Activated CD4-positive, alpha-beta T cell treated with anti-CD3 and anti-CD28 coated beads for 1 hour (primary cell): ENCODE measurements around the gene ANKS1B.
"Not testable (repeated sequence)": the region's sequence is repeated elsewhere in the genome, so short reads cannot be mapped to it uniquely, and the experiment has no call there.

ENCODE experiments used
- DNase-seq: peaks from one replicate; pipeline ENCODE4 v3.0.0-alpha.2; 2020

Gene ANKS1B

DNA sequence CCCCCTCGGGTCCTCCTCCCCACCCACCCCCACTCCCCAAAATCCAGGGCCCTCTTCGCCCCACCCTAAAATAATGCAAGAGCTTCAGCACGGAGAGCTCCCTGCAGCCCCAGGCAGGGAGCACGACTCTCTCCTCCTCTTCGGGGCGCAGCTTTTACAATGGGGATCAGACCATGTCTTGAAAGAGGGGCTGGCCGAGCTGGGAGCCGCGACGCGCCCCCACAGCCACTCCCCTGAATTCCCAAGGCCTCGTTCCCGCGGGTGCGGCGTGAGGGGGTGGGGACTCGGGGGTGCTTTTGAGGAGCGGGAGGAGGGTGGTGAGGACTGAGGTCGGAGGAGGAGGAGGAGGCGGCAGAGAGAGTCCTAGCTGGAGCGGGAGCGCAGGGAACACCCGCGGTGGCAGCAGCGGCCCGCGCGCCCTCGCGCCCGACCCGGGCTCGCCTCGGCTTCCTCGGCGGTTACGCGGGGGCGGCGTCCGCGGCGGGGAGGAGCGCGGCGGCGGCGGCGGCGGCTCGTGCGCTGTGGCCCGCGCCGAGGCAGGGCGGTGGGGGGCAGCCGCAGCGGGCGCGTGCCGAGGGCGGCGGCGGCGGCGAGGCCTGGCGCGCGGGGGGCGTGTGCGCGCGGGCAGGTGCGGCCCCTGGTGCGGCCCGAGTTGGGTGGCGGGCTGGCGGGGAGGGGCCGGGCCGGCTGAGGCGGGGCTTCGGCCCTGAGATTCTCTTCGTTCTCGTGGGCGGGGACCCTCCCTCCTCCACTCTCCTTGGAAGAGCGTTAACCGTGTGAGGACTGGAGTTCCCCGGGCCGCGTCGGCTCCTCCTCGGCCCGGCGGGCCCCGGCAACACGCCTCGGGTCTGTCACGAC, at the start of gene ANKS1B:
TSS of gene ANKS1B (minus strand) at position 666 of the 858 bp plus-strand sequence. CDS start 699 bp downstream, outside the sequence.
- no peak for DNase-seq

- no peak for DNase-seq
Observed at GRCh38 chr12:100031836-100032235, 47.1 kb upstream of the ANKS1B start.

DNA sequence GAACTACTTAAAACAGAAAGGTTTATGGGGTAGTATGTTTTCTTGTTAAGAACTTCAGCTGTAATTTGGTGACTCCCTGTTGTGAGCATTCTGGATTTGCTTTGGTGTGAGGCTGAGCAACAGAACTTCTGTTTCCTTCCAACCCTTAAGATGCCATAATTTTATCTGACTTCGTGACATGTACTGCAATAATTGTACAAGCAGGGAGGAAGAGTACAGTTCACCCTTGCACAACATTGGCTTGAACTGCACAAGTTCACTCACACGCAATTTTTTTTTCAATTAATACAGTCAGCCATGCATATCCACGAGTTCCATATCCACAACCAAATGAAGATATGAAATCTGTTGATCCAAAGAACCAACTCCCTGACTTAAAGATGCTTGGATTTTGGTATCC, 42.9 kb upstream of the ANKS1B start:
- no peak for DNase-seq

GRCh38 chr12:100026241-100026640, 41.5 kb upstream of the ANKS1B start:
- DNase-seq = no peak

DNA sequence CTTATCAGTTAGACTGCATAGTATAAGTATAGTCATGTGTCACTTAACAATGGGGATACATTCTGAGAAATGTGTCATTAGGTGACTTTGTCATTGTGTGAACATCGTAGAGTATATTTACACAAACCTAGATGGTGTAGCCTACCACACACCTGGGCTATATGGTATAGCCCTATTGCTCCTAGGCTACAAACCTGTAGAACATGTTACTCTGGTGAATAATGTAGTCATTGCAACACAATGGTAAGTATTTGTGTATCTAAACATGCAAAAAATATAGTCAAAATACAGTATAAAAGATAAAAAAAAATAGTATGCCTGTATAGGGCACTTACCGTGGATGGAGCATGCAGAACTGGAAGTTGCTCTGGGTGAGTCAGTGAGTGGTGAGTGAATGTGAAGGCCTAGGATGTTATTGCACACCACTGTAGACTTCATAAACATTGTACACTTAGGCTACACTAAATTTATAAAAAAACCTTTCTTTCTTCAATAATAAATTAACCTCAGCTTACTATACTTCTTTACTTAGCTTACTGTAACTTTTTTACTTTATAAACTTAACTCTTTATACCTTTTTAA, 40.3 kb upstream of the ANKS1B start:
- DNase-seq = no peak

DNA sequence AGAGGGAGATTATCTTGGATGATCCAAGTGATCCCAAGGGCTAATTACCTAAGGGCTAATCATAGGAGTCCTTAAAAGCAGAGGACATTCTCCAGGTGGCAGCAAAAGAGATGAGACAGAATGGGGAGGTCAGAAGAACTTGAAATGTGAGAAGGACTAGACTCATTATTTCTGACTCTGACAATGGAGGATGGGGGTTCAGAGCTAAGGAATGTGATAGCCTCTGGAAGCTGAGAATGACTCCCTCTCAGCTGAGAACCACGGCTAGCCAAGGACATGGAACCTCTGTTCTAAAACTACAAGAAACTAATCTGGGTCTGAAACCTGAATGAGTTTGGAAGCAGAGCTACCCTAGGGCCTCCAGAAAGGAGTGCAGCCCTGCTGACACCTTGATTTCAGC, 35.6 kb upstream of the ANKS1B start:
- no peak for DNase-seq

DNA sequence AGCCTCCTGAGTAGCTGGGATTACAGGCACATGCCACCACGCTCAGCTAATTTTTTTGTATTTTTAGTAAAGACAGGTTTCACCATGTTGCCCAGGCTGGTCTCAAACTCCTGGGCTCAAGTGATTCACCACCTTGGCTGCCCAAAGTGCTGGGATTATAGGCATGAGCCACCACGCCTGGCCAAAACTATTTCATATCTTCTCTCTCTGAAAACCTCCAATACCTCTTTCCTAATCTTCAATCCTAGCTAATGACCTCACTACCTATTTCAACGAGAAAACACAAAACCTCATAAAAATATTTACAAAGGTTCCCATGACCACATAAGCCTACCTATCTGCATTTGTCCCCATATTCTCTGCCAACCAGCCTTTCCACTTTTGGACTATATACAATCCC, 32.3 kb upstream of the ANKS1B start:
- no peak for DNase-seq

DNA sequence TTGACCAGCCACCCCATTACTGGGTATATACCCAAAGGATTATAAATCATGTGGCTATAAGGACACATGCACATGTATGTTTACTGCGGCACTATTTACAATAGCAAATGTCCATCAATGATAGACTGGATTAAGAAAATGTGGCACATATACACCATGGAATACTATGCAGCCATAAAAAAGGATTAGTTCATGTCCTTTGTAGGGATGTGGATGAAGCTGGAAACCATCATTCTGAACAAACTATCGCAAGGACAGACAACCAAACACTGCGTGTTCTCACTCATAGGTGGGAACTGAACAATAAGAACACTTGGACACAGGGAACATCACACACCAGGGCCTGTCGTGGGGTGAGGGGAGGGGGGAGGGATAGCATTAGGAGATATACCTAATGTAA, 31.6 kb upstream of the ANKS1B start:
- not testable (repeated sequence) for DNase-seq

- not testable (repeated sequence) for DNase-seq
Observed at GRCh38 chr12:100005846-100006245, 21.1 kb upstream of the ANKS1B start.

GRCh38 chr12:99997806-99998205, 13.1 kb upstream of the ANKS1B start:
- DNase-seq = no peak

DNA sequence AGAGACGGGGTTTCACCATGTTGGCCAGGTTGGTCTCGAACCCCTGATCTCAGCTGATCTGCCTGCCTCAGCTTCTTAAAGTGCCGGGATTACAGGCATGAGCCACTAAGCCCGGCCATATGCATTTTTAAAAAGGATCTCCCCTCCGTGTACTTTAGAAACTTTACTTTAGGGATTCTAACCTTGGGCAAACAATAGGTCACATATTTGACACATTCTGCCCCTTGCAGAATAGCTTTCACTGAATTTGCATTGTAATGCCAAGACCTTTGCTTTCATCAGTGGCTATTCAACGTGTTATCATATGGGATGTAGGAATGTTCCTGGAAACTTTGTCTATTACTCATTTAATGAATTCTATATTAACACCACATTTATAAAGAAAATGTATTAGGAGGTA, 11.4 kb upstream of the ANKS1B start:
- DNase-seq = no peak

DNA sequence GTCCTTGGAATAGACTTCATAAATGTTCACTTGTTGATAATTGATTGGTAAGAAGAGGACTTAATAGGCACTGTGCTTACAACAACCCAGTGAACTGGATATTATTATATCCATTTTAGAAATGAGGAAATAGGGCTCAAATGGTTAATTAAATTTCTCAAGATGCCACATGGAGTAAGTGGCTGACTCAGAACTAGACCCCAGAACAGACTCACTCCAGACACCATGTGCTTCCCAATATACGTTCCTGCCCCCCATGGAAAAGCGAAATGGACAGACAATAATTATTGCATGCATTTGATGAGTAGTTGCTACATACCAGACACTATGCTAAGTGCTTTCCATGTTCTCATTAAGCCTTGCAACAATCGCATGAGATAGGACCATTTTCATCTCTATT, 895 bp upstream of the ANKS1B start:
- DNase-seq = no peak

GRCh38 chr12:99985129-99985570, 414 bp upstream of the ANKS1B start:
- DNase-seq = no peak

DNA sequence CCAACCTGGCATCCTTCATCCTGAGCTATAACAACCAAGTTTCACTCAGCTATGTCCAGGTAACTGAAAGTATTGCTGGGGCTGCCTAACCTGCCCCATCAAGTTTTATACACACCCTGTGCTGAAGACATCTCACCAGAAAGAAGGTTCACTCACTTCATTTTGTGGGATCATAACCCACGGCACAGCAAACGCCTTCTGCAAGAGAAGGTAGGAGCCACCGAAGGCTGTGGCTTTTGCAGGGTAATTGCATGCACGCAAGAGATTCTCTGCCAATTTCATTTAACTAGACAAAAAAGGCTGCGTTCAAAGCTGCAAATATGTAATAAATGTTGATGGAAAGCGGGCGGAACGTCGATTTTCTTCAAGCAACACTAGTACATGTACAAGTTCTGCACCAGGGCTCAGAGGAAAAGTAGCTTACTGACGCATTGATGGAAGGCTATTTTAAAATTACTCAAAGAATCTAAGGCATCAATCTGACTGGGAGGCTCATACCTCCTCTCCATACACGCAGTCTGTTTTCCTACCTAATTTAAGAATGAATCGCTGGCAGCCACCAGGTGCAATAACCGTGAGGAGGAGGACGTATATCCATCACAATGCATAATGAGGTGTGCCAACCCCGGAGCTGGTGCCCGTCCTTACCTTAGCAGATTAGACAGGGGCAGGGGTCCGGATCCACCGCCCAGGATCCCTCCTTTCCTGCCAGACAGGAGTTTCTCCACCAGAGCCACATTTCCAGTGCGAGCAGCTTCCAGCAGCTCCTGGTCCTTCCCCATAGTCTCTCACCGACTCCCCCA, 1.1 kb downstream of the ANKS1B start:
- DNase-seq = no peak

DNA sequence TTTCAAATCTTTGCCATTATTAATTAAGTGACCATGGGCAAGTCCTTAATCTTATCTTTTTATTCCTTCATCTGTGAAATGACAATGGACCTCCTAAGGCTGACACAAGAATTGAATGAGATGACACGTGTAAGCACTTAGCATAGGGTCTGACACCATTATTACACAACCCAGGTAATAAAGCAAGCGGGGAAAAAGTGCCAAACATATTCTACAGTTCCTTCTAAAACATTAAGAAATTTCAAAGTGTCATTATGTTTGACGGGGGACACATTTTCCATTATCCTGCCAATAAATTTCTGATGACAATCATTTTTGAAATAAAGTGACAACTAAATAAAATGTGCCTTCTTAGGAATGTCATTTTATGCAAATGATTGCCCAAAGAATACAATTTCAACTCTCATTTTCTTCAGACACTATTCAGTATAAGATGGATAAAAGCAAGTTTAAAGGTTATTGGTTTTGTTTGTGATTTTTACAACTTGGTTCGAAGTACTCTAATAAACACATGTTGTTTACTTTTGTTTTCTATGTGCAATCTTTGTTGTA, 3.0 kb downstream of the ANKS1B start:
- DNase-seq = no peak

DNA sequence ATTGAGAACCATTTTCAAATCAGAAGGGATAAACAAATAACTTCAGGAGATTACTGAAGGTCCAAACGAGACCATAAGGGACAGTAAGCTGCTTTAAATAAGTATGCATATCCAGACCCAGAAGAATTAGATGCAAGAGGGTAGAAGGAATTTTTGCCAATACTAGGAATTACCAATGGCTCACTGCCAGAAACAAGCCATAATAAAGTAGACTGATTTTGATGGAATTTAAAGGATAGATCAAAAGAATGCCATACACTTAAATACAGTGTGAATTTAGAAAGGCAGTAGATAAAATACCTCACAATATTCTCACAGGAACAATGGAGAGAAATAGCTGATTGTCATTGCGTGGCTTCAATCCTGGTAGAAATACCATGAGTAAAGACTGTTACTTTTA, 5.3 kb downstream of the ANKS1B start:
- no peak for DNase-seq

DNA sequence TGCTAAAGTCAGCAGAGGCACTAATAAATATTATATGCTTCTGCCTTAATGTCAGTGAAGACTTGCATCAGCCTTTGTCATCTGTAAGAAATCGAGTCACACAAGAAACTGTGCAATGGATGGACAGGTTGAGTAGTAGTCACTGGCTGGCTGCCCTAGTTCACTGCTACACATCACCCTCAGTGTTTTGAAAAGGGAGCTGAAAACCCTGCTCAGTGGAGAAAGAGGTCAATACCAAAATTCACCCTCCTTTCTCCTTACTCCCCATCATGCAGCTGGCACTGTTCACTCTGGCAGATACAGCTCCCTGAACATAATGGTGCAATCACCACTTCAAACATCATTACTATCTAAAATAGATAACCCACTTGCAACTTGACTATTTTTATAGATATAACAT, 6.6 kb downstream of the ANKS1B start:
- no peak for DNase-seq

DNA sequence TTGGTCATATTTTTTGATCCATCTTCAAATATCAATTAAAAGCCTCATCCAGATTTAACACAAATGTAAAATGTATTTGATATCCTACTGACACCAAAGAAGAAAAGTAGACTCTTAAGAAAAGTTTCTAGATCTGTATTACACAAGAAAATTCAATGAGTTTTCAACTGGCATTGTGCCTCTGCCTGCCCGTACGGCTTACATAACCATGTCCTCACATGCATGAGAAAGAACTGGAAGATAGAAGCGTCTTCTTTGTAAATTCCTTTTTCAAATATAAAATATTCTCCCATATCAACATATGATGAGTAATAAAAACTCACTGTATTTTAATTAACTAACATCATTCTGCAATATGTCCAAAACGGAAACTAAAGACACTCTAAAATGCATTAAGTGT, 7.2 kb downstream of the ANKS1B start:
- no peak for DNase-seq

GRCh38 chr12:99976762-99977161, 8.0 kb downstream of the ANKS1B start:
- DNase-seq = no peak

- DNase-seq = no peak
Observed at GRCh38 chr12:99975321-99975720, 9.4 kb downstream of the ANKS1B start.

DNA sequence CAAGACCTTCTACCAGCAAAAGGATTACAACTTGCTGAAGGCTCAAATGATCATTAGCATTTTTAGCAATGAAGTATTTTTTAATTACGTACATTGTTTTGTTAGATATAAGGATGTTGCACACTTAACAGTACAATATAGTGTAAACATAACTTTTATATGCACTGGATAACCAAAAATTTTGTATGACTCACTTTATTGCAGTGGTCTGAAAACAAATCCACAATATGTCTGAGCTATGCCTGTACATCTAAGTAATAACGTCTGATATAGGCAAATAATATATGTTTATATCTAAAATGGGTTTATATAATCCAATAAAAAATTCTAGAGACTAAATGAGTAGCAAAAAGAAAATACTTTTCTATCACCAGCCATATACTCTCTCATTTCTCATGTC, 10.6 kb downstream of the ANKS1B start:
- DNase-seq = no peak

- no peak for DNase-seq
Observed at GRCh38 chr12:99966429-99966828, 18.3 kb downstream of the ANKS1B start.

GRCh38 chr12:99960311-99960710, 24.4 kb downstream of the ANKS1B start:
- no peak for DNase-seq
